GM12873 (cell line): ENCODE results near the gene NTF4.

Experiments
- TF ChIP-seq, protein P1 (sequence below): IDR thresholded peaks from 2 replicates; pipeline ENCODE4 v1.5.1; 2012; ENCODE audit warnings: low read depth, mild to moderate bottlenecking, moderate library complexity, low read length, control low read depth; ENCODE audit not compliant: insufficient read depth; ENCODE audit errors: missing control alignments

NTF4 gene, protein sequence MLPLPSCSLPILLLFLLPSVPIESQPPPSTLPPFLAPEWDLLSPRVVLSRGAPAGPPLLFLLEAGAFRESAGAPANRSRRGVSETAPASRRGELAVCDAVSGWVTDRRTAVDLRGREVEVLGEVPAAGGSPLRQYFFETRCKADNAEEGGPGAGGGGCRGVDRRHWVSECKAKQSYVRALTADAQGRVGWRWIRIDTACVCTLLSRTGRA

DNA sequence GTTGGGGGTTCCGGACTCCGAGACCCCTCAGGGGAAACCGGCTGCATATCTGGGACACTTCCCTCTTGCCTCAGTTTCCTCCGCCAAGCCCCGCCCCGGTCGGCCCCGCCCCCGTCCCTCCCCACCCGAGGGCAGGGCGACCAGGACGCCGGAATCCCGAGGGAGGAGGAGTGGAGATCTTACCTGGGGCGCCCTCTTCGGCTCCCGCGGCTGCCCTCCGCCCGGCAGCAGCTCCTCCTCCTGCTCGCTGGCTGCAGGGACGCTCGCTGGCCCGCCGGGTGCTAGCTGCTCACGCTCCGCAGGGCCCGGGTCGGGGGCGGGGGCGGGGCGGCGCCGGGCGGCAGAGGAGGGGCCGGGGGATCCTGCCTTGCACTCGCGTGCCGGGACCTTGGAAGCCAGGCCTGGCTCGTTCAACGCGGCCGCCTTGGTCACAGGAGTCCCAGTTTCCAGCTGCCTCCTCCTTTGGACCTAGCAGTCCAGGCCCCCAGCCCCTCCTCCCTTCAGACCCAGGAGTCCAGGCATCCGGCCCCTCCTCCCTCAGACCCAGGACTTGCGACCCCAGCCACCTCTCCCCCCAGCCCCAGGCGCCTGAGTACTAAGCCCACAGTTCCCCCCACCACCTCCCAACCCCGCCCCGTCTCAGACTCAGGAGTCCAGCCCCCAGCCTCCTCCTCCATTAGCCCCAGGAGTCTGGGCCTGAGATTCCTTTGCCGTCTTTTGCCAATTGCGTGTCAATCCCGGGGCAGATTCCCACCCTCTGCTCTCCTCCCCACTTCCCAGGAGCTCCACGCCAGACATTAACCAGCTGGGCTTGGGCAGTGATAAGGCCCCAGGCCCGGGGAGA lies at the start of gene NTF4:
Gene NTF4 (minus strand): TSS at position 51 of the 844 bp plus-strand sequence. CDS start 2,821 bp downstream, outside the sequence.
- TF ChIP-seq, protein P1, sequence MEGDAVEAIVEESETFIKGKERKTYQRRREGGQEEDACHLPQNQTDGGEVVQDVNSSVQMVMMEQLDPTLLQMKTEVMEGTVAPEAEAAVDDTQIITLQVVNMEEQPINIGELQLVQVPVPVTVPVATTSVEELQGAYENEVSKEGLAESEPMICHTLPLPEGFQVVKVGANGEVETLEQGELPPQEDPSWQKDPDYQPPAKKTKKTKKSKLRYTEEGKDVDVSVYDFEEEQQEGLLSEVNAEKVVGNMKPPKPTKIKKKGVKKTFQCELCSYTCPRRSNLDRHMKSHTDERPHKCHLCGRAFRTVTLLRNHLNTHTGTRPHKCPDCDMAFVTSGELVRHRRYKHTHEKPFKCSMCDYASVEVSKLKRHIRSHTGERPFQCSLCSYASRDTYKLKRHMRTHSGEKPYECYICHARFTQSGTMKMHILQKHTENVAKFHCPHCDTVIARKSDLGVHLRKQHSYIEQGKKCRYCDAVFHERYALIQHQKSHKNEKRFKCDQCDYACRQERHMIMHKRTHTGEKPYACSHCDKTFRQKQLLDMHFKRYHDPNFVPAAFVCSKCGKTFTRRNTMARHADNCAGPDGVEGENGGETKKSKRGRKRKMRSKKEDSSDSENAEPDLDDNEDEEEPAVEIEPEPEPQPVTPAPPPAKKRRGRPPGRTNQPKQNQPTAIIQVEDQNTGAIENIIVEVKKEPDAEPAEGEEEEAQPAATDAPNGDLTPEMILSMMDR, result no peak

DNA sequence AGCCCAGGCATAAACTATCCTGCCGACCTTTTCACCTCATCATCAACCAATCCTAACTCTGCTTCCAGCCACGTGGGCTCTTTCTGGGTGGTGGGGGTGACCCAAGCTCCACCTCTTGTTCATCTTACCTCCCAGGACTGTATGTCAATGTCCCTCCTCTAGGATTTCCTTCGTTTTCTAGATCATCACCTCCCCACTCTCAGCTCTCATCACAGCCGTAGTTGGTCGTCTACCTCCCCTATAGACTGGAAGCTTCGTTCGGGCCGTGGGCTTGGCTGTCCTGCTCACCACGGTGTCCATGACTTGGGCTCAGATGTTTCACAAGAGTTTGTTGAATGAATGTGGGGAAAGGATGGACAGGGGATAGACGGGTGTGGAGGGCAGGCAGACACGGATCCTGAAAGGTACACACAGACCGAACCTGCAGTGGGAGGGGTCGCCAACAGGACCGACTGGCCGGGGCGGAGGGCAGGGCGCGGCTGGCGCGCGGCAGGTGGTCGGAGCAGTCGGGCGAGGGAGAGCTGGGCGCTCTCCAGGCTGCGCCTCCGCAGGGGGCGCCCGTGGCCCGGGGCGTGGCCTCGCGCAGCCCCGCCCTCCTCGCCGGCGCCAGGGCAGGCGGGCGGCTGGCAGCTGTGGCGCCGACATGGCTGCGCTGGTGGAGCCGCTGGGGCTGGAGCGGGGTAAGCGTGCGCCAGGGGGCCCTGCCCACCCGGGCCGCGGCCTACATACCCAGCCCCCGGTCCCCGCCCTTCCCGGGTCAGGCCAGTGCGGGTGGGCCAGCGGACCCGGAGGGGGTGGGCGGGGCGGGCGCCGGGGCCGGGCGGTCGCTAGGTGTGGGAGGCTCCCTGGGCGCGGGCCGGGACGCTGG lies 49.4 kb upstream of the NTF4 start, which contains the start of gene LIN7B:
Gene LIN7B (plus strand): TSS at position 609 of the 868 bp plus-strand sequence. CDS start 35 bp downstream, at position 644.
- TF ChIP-seq, protein P1, result peak; percentile 71

DNA sequence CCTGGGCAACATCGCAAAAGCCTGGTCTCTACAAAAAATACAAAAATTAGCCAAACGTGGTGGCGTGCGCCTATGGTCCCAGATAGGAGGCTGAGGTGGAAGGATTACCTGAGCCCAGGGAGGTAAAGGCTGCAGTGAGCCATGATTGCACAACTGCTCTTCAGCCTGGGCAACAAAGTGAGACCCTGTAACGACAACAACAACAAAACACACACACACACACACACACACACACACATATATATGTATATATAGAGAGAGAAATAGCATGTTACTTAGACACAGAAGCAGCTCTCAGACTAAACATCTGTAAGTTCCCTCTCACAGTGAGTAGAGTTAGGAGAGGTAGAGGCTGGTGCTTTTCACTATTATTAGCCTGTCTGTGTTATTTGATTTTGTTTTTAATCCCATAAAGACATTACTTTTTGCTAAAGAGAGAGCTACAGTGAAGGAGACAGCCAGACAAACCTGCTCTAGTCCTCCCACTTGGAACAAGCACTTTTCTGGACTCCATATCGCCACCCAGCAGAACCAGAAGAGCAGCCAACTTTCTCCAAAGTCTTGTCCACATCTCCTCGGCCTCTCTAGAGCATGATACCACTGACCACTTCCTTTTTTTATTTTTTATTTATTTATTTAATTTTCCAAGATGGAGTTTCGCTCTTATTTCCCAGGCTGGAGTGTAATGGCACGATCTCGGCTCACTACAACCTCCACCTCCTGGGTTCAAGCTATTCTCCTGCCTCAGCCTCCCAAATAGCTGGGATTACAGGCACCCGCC lies 46.8 kb upstream of the NTF4 start:
- TF ChIP-seq, protein P1, result no peak

DNA sequence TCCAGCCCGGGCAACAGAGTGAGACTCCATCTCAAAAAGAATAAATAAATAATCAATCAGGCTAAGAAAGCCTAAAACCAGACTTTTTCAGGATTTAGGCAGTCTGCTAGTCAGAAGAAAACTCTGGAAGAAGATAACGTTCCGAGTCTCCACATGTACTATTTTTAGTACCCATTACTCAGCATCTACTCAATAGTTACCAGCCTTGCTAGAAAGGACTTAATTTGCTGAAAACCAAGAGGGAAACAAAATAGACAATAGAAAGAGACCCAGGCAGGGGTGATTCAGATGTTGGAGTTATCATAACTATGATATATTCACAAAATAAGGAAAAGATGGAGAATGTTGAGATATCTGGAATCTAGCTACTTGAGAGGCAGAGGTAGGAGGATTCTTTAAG lies 45.9 kb upstream of the NTF4 start:
- TF ChIP-seq, protein P1, result no peak

DNA sequence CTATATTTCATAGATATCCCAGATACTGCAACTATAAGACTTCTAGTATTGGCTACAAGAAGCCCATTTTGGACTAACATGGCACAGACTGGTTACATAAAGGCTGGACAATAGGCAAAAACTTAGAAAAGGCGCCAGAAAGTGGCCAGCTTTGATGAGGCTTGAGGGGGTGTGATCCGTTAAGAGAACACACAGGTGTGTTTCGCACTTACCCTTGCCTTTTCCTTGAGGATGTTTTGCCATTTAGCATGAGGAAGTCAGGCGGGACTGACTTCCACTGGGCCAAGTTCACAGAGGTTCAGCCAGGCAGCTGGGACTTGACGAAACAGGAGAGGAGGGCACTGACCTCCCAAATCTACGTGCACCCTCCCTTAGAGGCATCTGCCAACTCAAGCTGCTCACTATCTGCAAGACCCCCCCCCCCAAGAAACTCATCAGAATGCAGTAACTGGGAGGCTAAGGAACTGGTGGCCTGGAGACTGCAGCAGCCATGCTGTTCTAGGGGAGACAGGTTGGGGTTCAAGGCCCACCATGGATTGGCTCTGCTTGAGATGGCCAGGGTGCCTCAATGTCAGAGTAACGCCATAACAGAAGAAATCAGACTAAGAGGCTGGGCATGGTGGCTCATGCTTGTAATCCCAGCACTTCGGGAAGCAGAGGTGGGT lies 45.1 kb upstream of the NTF4 start:
- TF ChIP-seq, protein P1, result no peak

DNA sequence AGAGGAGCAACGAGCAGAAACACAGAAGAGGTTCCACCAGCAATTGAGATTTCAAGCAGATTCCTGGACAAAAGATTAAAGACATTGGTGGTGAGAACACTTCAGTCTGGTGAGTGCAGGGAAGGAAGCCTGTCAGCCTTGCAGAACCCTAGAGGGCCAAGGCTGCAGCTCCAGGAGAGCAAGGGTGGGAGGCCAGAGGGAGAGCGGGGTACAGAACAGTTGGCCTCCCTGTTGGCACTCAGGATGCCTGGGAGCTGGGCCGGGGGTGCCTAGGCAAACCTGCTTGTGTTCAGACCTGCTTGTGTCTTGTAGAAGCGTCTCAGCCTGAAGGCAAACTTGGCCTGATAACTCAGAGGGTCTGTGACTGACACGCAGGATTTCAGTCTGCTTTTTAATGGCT lies 44.4 kb upstream of the NTF4 start:
- TF ChIP-seq, protein P1, result no peak
